Stromal cell of bone marrow (primary cell): Measurements from ENCODE around the gene FEN1.
A peak's percentile ranks its signal among the peaks of the same experiment; 100 is the strongest.

Experiments
- DNase-seq: peaks from one replicate; pipeline ENCODE4 v3.0.0-alpha.2; 2012; ENCODE audit warnings: low read depth

FEN1 gene

DNA sequence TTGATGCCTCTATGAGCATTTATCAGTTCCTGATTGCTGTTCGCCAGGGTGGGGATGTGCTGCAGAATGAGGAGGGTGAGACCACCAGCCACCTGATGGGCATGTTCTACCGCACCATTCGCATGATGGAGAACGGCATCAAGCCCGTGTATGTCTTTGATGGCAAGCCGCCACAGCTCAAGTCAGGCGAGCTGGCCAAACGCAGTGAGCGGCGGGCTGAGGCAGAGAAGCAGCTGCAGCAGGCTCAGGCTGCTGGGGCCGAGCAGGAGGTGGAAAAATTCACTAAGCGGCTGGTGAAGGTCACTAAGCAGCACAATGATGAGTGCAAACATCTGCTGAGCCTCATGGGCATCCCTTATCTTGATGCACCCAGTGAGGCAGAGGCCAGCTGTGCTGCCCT is 2.7 kb downstream of the FEN1 start:
- no peak for DNase-seq

DNA sequence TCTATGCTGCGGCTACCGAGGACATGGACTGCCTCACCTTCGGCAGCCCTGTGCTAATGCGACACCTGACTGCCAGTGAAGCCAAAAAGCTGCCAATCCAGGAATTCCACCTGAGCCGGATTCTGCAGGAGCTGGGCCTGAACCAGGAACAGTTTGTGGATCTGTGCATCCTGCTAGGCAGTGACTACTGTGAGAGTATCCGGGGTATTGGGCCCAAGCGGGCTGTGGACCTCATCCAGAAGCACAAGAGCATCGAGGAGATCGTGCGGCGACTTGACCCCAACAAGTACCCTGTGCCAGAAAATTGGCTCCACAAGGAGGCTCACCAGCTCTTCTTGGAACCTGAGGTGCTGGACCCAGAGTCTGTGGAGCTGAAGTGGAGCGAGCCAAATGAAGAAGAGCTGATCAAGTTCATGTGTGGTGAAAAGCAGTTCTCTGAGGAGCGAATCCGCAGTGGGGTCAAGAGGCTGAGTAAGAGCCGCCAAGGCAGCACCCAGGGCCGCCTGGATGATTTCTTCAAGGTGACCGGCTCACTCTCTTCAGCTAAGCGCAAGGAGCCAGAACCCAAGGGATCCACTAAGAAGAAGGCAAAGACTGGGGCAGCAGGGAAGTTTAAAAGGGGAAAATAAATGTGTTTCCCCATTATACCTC is 3.3 kb downstream of the FEN1 start:
- DNase-seq, result no peak

DNA sequence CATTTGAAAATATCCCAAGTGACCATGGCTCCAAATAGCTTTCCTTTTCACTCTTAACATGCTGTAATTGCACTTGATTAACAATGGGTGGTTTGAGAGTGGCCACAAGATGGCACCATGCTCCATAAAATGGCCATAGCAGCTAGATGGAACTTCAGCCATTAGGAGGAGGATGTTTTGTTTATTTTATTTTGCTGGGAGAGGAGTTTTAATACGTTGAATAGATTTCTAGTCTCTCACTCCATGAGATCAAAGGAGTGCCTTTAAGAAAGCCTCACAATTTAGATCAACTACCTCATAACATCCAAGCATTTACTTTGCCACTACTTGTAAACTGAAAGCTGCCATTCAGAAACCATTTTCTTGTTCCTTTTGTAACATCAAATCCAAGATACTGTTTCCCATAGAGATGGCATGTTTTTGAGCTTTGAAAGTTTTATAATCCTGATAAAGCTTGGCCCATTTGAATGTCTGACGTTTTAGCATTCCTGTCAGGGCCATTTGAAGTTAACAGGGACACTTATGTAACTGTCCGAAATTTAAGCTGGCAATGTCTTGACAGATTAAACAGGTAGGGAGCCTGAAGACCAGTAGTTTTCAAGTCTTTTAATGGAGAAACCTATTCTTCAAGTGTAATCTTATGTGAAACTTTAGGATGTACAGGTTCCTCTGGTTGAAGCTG is 4.7 kb downstream of the FEN1 start:
- peak; percentile 72 for DNase-seq

DNA sequence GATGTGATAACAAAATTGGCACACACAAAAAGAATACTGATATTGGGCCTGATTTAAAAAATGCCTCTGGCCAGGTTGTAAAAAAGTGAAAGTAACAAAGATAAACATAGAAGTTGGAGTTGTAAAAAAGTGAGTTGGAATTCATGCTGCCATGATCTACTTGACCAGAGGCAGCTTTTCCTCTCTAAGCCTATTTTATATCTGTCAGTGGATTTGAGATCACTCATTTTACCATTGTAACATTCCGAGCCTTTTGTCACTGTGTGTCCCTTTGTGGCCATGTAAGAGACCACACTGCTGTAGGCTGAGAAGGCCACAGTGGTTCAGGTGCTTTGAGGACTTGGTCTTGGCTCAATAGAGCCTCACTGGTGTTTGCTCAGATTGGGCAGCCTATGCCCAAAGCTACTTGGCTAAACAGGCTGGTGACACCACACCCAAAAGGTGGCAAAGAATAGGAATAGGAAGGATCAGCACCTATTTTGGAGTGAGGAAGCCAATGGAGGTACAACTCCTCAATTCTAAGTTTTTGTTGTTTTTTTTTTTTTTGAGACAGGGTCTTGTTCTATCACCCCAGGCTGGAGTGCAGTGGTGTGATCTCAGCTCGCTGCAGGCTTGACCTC is 7.1 kb downstream of the FEN1 start:
- DNase-seq, result no peak

DNA sequence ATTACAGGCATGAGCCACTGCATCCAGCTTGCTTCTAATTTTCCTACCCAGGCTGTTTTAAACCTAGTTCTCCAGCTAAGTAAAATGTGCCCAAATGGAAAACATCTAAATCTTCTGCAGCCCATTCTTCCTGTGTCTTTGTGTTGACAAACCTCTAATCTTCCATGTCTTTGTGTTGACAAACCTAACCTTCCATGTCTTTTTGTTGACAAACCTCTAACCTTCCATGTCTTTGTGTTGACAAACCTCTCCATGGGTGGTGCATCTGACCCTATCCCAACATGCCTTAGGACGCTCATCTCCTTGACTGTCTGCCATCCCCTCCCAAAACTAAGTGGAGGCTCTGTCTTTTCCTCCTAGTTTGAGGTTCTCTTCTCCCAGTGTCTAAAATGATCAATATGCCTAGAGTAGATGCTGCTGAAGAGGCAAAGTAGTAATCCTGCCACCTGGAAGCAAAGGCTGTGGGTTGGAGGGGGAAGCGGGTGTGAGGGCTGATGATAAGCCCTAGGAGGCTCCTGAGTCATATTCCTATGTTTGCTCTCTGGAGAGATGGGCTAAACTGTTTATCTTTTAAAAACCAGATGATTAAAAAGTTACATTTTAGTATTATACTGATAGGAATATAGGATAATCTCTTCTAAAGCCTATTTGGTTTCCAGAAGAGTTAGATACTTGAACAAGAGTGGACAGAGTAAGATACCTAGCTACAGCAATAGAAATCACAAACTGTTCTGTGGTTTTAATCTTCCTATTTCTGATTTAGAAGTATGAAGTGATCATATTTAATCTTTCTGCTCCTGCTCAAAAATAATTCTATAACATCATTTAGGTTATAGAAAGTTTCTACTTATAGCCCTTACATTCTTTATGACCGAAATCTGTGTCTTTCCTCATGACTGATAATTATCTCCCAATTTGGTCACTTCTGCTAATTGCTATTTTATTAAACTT is 7.9 kb downstream of the FEN1 start:
- DNase-seq, result no peak

DNA sequence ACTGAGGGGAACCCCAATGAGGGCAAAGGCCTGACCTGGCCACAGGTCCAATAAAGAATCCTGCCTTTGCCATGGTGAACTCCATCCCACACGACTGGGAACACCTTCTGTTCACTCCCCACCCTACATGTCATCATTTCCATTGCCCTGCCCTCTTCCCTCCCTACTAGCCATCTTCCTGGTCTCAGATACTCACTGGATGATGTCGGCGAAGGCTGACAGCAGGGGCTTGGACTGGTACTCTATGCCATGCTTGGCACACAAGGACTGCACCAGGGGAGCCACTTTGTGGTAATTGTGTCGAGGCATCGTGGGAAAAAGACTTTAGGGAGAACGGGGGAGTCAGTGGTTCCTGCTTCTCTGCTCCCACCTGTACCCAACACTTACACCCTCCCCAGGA is 9.9 kb downstream of the FEN1 start:
- no peak for DNase-seq

DNA sequence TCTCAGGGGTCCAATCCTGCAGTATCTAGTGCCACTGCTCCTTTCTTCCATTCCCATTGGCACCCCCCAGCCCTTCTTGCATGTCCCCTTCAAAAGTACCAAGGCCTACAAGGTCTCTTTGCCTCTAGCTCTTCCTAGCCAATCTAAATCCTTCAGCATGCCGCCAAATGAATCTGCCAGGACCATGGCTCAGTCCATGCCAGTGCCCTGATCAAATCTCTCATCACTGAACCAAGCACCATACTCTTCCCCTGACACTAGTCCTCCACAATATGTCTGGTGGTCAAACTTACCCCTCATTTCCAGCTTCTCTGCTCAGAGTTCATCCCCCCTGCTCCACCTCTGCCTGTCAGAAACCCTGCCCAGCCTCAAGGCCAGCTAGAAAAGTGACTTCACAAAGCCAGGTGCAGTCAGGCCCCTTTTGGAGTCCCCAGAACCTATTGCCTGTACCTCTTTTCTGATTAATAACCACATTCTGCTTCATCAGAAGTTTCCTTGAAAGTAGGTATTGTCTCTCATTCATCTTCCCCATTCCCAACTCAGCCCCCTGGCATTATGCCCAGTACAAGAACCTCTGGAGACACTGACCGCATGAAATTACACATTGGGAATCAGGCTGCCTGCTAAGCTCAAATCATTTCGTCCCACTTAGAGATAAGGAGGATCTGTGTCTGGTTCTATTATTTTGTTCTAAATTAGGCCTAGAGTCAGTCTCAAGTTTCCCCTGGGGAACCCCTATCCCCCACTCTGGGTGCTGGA is 11.4 kb downstream of the FEN1 start:
- DNase-seq, result no peak

DNA sequence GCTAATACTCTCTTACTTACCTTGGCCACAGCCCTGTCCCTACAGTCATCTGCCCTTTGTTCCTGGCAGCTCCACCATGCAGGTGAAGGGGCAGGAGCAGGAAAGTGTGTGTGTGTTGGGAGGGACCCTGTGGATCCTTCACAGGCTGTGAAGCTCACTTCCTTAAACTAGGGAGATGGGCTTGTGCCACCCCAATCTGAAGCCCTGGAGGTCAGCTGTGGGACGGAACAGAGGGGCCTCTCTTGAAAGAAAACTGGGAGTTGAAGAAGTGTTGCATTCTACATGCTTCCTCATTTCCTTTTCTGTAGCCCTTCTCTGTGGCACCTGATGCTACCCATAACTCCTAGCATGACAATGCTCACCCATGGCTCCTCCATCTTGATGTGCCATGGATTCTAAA is 12.4 kb downstream of the FEN1 start:
- no peak for DNase-seq

DNA sequence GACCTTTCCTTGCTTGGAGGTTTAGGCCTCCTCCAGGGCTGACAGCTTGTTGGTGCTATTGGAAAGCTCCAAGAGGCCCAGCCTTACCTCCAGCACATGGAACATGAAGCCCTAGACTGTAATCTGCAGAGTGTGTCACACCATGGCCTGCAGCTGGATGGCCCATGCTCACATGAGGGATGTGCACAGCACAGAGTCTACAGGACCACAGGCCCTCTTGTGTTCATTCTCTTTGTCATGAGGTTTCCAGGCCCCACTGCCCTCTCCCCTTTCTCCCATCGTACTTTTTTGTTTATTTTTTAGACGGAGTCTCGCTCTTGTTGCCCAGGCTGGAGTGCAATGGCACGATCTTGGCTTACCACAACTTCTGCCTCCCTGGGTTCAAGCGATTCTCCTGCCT is 14.1 kb downstream of the FEN1 start:
- DNase-seq, result no peak

DNA sequence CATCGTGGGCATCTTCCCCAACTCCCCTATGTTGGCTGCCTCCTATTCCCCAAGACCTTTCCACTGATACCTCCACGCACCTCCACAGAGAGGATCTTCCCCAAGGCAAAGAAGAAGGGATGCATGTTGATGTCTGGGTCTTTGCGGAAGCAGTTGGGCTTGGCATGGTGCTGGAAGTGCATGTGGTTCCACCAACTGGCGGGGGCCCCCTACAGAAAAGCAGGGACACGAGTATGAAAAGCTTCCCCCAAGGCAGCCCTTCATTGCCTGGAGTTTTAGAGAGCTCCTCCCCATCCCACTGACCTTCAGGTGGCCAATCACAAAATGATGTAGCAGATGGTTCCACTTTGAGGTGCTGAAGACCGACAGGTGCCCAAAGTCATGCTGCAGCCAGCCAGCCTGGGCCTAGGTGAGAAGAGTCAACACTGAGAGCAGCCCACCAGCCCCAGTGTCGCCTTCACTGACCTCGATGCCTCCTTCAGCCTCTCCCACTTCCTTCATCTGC is 18.0 kb downstream of the FEN1 start:
- DNase-seq, result no peak

DNA sequence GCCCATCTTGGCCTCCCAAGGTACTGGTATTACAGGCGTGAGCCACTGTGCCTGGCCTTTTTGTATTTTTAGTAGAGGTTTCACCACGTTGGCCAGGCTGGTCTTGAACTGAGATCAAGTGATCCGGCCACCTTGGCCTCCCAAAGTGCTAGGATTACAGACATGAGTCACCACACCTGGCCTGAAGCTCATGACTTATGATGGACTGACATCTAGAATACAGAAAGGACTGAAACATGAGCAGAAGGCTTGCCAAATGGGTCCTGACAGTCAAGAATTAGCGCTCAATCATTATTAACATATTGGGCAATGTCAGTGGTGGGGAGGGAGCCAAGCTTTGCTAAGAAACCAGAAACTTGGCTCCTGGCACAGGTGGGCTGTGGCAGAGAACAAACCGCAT is 19.1 kb downstream of the FEN1 start:
- DNase-seq, result no peak

DNA sequence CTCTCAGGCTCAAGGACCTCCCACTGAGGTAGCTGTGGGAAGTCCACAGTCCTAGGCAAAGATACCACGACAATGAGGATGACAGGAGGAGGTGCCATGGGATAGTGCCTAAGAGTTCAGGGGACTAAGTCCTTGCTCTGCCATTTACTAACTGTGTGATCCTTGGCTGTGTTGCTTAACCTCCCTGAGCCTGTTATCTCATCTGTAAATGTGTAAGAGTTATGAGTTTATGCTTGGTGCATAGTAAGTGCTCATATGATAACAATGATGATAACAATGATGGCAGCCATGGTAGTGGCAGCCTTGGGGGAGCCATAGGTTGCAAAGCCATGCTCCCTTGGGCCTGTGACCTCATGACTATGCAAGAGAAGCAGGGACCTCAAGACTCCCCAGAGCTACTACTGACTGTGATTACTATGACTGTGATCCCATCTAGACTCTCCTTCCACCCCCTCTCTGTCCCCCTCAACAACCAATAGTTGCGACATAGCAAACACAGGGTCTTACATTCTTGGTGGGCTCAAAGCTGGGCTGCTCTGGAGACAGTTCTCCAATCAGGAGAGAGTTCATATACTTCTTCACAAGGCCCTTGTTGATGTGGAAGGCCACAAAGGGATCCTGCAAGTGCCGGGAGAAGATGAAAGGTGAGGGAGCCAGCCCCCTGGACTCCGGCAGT is 20.2 kb downstream of the FEN1 start:
- DNase-seq, result no peak

DNA sequence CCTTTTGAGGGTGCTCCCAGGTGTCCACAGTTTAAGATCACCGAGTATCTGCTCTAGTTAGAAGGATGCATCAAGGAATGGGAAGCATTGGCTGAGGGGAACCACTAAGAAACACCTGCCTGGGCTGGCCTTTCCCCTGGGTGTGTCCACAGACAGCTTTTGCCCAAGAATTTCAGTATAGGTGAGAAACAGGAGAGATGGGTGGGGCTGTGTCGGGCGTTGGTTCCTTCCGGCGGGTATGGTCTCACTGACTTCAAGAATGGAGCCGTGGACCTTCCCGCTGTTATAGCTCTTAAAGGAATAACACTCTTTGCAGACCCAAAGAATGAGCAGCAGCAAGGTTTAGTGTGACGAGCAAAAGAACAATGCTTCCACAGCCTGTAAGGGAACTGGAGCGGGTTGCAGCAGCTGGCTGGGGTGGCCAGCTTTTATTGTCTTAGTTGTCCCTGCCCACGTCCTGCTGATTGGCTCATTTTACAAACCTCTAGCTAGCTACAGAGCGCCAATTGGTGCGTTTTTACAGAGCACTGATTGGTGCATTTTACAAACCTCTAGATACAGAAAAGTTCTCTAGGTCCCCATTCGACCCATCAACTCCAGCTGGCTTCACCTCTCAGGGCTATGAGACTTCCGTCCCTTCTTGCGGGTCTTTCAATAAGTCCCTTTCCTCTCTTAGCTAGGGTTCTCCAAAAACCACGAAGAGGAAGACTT is 21.7 kb downstream of the FEN1 start:
- DNase-seq, result no peak

DNA sequence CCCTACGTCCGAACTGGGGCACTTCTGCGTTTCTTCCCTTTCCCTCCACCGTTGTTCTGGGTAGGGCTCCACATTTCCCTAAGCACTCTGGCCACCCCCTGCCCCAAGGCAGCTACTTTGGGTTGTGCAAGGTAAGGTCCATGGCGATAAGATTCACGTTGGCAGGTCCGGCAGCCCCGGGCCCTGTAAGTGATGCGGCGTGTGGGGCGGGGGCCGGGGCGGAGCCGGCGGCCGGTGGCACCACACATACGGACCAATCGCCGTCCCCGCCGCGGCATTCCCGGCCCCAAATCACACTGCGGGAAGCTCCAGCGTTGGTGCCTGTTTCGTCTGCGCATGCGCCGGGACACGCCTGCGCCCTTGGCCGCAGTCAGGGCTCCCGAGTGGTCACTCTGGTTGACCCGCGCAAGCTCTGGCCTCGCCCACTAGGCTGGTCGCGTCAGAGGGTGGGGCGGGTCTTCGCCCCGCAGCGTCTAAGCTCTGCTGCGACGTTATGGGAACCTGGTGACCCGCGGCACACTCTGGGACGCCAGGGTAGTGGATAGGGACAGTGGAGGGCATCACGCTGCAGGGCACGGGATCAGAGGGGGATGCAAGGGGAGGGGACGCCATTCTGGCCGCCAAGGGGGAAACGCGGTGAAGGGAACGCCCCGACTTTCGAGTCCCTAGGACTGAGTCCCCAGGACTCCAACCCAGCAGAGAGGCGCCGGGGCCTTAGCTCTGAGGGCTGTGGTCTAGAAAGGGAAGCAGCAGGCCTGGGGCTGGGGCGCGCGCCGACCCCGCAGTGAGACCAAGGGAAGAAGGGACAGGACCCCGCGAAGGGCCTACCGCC is 22.5 kb downstream of the FEN1 start:
- peak; percentile 93 for DNase-seq

DNA sequence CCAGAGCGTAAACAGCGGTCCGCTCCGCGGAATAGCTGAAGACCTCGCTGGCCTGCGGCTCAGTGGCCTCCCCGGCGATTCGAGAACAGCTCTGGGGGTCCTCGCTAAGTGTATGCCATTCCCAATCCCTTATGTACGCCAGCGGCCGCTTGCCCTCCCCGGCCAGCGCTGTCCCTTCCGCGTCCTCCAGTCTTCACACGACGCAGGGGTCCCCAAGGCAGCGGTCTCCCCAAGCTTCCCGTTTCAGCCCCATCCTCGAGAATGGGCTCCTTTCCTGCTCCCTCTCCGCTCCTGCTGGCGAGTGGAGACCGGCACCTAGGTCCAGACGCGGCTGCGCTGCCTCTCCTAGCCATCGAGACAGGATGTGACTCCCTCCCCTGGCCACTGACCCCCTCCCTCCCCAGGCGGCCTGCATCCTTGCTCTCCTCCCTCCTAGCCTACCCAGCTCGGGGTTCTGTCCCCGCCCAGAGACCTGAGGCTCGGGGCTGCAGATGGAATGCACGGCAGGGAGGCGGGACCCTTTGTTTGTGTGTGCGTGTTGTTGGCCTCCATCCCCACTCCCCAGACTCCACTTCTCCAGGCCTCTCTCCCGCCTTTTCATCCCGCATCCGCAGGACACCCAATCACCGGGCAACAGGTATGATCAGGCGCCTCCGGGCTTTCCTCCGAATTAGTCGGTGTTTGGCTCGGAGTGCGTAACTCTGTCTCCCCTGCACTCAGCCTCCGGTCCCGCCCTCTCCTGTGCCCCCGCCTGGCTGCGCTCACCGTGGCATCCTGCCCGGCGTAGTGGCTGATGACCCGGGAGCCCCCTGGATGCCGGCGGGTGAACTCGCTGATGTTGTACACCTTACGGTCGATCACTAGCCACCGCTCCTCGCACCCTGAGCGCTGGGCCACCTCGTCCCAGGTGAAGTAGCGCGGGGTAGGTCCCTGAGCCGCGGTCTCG is 23.4 kb downstream of the FEN1 start:
- no peak for DNase-seq

DNA sequence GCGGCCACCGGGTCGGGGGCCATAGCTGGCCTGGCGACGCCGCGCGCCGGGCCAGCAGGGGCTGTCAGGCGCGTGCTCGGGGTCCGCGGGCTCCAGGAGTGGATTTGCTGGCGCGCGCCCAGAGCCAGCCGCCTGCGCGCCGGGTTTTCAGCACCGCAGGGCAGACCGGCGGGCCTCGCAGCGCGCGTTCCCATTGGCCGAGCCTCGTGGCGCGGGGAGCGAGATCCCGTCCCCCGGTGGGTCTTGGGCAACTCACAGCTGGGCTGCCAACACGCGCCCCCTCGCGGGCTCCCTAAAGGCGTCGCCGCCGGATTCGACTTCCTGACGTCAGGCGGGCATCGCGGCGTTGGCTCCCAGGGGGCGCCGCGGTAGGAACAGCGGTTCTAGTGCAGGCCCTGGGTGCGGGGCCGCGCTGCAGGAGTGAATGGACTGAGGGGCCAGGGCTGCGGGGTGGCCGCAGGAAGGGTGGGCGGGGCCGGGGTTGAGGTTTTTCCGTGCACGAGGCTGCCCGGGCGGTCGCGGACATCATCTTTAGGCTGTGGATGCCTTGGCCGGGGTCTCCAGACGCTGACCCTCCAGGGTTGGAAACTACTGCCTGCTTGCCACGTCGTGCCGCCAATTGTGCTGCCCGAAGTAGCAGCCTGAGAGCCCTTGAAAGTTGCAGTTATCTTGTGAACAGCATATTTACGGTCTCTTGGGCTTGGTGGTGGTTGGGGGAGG is 24.2 kb downstream of the FEN1 start, which contains the start of gene FADS1:
Gene FADS1, minus strand, starts transcription at position 268 of the 720 bp plus-strand sequence. Its CDS starts 74 bp downstream, at position 194.
- peak; percentile 76 for DNase-seq

DNA sequence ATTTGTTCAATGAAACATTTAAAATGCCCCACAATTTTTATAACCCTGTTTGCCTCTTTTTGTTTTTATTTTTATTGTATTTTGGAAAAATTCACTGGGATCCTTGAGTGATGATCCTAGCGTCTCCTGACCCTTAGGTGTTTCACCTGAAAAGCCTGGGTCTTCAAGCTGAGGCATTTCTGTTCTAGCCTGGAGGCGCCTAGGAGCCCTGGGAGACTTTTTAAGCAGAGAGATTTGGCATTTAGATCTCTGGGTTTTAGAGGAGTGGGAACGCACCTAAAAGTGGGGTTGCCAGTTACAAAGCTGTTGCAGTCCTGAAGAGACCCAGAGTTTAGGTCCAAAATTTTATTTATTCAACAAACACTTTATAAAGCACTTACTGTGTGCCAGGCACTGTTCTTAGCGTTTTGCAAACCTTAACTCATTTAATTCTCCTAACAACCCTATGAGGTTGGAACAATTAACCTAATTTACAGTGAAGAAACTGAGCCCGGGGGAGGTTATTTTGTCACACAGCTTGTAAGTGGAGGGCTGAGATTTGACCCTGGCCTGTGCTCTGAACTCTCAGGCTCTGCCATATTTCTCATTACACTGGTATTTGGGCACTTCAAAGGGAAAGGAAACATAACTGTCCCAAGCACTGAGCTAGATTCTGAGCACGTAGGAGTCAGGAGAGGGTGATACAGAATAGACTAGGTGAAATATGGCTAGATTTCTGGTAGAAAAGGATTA is 24.9 kb downstream of the FEN1 start:
- DNase-seq, result no peak
